Nephron (organoid): ENCODE data around the gene TAS2R31.
"Not testable (repeated sequence)": the region's sequence is repeated elsewhere in the genome, so short reads cannot be mapped to it uniquely, and the experiment has no call there.

ENCODE experiments used
- H3K27ac Mint-ChIP-seq, 3 experiments: 2 replicates each; pipeline ENCODE4 v1.8.0; 2020; ENCODE audit warnings: mixed read lengths in 3 of 3, mild to moderate bottlenecking in 2 of 3, moderate library complexity in 1 of 3
- H3K27me3 Mint-ChIP-seq: 2 replicates; pipeline ENCODE4 v1.8.0; 2021; ENCODE audit warnings: low read depth, mild to moderate bottlenecking, moderate library complexity, mixed read lengths
- H3K36me3 Mint-ChIP-seq: 2 replicates; pipeline ENCODE4 v1.8.0; 2020; ENCODE audit warnings: low read depth, mixed read lengths
- H3K4me1 Mint-ChIP-seq: 2 replicates; pipeline ENCODE4 v1.8.0; 2020; ENCODE audit warnings: mixed read lengths
- H3K4me3 Mint-ChIP-seq, 3 experiments: 2 replicates each; pipeline ENCODE4 v1.8.0; 2020; ENCODE audit warnings: mild to moderate bottlenecking in 3 of 3, mixed read lengths in 3 of 3, moderate library complexity in 2 of 3
- H3K9me3 Mint-ChIP-seq: 2 replicates; pipeline ENCODE4 v1.8.0; 2020; ENCODE audit warnings: mixed read lengths
- CTCF ChIP-seq, 3 experiments: fragments of 200-600 bp; sonication (generic); IDR thresholded peaks; one replicate each; pipeline ENCODE4 v1.5.0; 2021; ENCODE audit warnings: antibody characterized with exemption in 3 of 3; ENCODE audit not compliant: unreplicated experiment in 3 of 3

The TAS2R31 gene

DNA sequence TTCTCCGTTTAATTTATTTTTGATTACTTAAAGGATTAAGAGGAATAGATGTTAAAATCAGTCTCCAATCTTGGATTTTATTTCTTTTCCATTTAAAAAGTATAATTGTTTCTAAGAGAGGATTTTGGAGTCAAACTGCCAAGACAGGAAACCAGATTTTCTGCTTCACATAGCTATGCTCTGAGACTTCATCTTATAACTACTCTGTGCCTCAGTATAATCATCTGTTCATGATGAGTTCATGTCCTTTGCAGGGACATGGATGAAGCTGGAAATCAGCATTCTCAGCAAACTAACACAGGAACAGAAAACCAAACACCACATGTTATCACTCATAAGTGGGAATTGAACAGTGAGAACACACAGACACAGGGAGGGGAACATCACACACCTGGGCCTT is 9.0 kb upstream of the TAS2R31 start:
- no peaks in the 10 kb centered on the region for H3K4me1 Mint-ChIP-seq
- H3K27ac Mint-ChIP-seq = no peak overlapping the region
- H3K27me3 Mint-ChIP-seq = peaks cover 4% of the 10 kb centered on the region

DNA sequence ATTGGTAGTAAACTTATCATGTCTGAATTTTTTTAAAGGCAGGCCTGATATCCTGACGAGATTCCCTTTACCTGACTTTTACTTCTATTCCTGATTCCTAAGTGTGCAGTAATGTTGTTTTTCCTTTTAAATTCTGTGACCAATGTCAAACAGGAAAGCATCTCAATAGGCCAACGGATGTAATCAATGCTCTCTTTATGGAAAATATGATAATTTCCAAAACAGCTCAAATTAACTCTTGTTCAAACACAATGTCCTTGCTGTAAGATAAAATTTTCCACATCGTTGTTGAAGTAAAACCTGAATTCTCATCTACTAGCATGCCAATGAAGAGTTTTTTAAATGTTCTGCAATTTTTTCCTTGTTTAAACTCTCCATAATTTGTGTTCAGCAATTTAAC is 8.0 kb upstream of the TAS2R31 start:
- no peaks in the 10 kb centered on the region for H3K4me1 Mint-ChIP-seq
- H3K4me3 Mint-ChIP-seq = no peak overlapping the region
- peaks cover 4% of the 10 kb centered on the region for H3K27me3 Mint-ChIP-seq
- peaks cover 24% of the 10 kb centered on the region for H3K9me3 Mint-ChIP-seq
- H3K27ac Mint-ChIP-seq = no peak overlapping the region
- H3K36me3 Mint-ChIP-seq = peaks cover 71% of the 10 kb centered on the region
- no peak for TF ChIP-seq CTCF (IDR thresholded peaks at IDR 0.05; ENCODE audit: unreplicated experiment in 3 of 3)

More for the DNA sequence above, 9.0 kb upstream of the TAS2R31 start:
- H3K4me3 Mint-ChIP-seq = no peak overlapping the region
- peaks cover 79% of the 10 kb centered on the region for H3K36me3 Mint-ChIP-seq
- peaks cover 27% of the 10 kb centered on the region for H3K9me3 Mint-ChIP-seq
- no peak for TF ChIP-seq CTCF (IDR thresholded peaks at IDR 0.05; ENCODE audit: unreplicated experiment in 3 of 3)

- not testable (repeated sequence) for H3K4me3 Mint-ChIP-seq, H3K9me3 Mint-ChIP-seq, H3K4me1 Mint-ChIP-seq, H3K27ac Mint-ChIP-seq, H3K27me3 Mint-ChIP-seq
- peaks cover 55% of the 10 kb centered on the region for H3K36me3 Mint-ChIP-seq
These were observed 2.8 kb upstream of the TAS2R31 start for GRCh38 chr12:11033959-11034358.

- Mint-ChIP-seq H3K4me1 (no peaks in the 10 kb centered on the region), H3K4me3 (no peak overlapping the region), H3K27me3 (no peaks in the 10 kb centered on the region), H3K9me3 (peaks cover 13% of the 10 kb centered on the region), H3K36me3 (peaks cover 69% of the 10 kb centered on the region), H3K27ac (no peak overlapping the region)
- no peak for TF ChIP-seq CTCF (IDR thresholded peaks at IDR 0.05; ENCODE audit: unreplicated experiment in 3 of 3)
These were observed 5.1 kb downstream of the TAS2R31 start for GRCh38 chr12:11026118-11026517.

DNA sequence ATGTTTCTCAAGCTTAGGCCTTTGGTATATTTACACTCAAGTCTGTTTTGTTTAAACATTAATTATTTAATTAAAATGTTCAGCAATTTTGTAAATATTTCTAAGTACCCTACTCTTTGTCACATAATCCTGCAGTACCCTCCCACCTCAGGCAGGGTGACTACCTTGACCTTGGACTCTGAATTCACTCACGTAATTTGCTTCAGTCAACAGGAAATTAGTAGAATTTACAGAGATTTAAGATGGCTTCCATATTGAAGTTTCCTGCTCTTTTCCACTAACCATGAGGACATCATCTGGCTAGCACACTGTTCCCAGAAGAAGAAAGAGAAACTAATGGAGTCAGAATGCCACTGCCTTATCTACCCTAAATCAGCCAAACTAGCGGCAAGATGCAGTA is 7.8 kb downstream of the TAS2R31 start:
- TF ChIP-seq CTCF (IDR thresholded peaks at IDR 0.05; ENCODE audit: unreplicated experiment in 3 of 3) = no peak
- Mint-ChIP-seq H3K27me3 (no peaks in the 10 kb centered on the region), H3K36me3 (peaks cover 53% of the 10 kb centered on the region), H3K9me3 (peaks cover 13% of the 10 kb centered on the region), H3K27ac (no peak overlapping the region), H3K4me3 (no peak overlapping the region), H3K4me1 (no peaks in the 10 kb centered on the region)

DNA sequence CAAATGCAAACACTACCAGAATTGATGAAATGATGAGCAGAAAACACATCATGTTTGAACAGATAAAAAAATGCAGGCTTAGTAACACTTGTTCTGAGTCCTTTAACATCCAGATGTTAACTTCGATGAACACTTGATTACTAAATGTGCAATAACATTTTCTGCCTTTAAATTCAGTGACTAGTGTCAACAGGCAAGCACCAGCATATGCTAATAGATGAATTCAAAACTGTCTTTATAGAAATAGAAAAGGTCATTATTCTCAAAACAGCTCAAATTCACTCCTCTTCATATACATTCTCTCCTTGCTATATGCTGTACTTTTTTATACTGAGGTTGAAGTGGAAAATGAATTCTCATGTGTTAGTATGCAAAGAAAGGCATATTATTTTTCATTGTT is 8.7 kb downstream of the TAS2R31 start, which contains the start of gene TAS2R19:
Gene TAS2R19, minus strand, starts transcription at position 101 of the 400 bp plus-strand sequence. Its CDS starts 49 bp downstream, at position 52.
- H3K27me3 Mint-ChIP-seq = no peaks in the 10 kb centered on the region
- TF ChIP-seq CTCF (IDR thresholded peaks at IDR 0.05; ENCODE audit: unreplicated experiment in 3 of 3) = no peak
- no peaks in the 10 kb centered on the region for H3K4me1 Mint-ChIP-seq
- no peak within 1 kb of the TSS for H3K27ac Mint-ChIP-seq
- peaks cover 13% of the 10 kb centered on the region for H3K9me3 Mint-ChIP-seq
- peaks cover 48% of the 10 kb centered on the region for H3K36me3 Mint-ChIP-seq
- no peak within 1 kb of the TSS for H3K4me3 Mint-ChIP-seq
